Liver (tissue), 3 donors: ENCODE data around the gene SEMA3C.

Experiments used
- ATF3 ChIP-seq: IDR thresholded peaks from 2 replicates; pipeline ENCODE4 v1.6.1; 2016; ENCODE audit warnings: antibody characterized with exemption
- CTCF ChIP-seq: fragments of 150-350 bp; IDR thresholded peaks from 2 replicates; pipeline ENCODE4 v1.5.1; 2017; ENCODE audit warnings: improper control_type of control experiment, low read depth, low read length; ENCODE audit not compliant: missing input control
- EGR1 ChIP-seq, 2 donors: IDR thresholded peaks; 2 replicates each; pipeline ENCODE4 v1.6.1; 2016 to 2018; ENCODE audit warnings: antibody characterized with exemption in 2 of 2, low read depth in 2 of 2
- GABPA ChIP-seq, 2 donors: IDR thresholded peaks in 1 of 2; conservative IDR thresholded peaks in 1 of 2; 2 replicates each; pipeline ENCODE4 v1.6.1; 2016; ENCODE audit warnings: antibody characterized with exemption in 2 of 2, mild to moderate bottlenecking in 1 of 2, moderate library complexity in 1 of 2
- HNF4A ChIP-seq, 2 donors: conservative IDR thresholded peaks; 2 replicates each; pipeline ENCODE4 v1.6.1; 2016; ENCODE audit warnings: antibody characterized with exemption in 2 of 2, mild to moderate bottlenecking in 2 of 2
- HNF4G ChIP-seq: IDR thresholded peaks from 2 replicates; pipeline ENCODE4 v1.6.1; 2016; ENCODE audit warnings: antibody characterized with exemption
- MAX ChIP-seq: IDR thresholded peaks from 2 replicates; pipeline ENCODE4 v1.6.1; 2016; ENCODE audit warnings: antibody characterized with exemption
- RAD21 ChIP-seq, 2 donors: IDR thresholded peaks; 2 replicates each; pipeline ENCODE4 v1.6.1; 2016; ENCODE audit warnings: antibody characterized with exemption in 2 of 2, mild to moderate bottlenecking in 2 of 2
- REST ChIP-seq: IDR thresholded peaks from 2 replicates; pipeline ENCODE4 v1.6.1; 2016; ENCODE audit warnings: antibody characterized with exemption, mild to moderate bottlenecking
- RXRA ChIP-seq, 2 donors: IDR thresholded peaks; 2 replicates each; pipeline ENCODE4 v1.6.1; 2017 to 2018; ENCODE audit warnings: antibody characterized with exemption in 2 of 2, mild to moderate bottlenecking in 1 of 2
- SP1 ChIP-seq: IDR thresholded peaks from 2 replicates; pipeline ENCODE4 v1.6.1; 2018; ENCODE audit warnings: antibody characterized with exemption, mild to moderate bottlenecking
- TAF1 ChIP-seq: conservative IDR thresholded peaks from 2 replicates; pipeline ENCODE4 v1.6.1; 2016; ENCODE audit warnings: antibody characterized with exemption, mild to moderate bottlenecking
- YY1 ChIP-seq: IDR thresholded peaks from 2 replicates; pipeline ENCODE4 v1.6.1; 2016; ENCODE audit warnings: antibody characterized with exemption, mild to moderate bottlenecking
- donor health status: healthy.
- donor health status: healthy.

- TF ChIP-seq EGR1 (IDR thresholded peaks at IDR 0.05; ENCODE audit: low read depth in 2 of 2) (no peak), CTCF (no peak), MAX (no peak), SP1 (no peak), YY1 (no peak), TAF1 (no peak), REST (no peak), RAD21 (IDR thresholded peaks at IDR 0.05) (no peak), GABPA (IDR thresholded peaks at IDR 0.05 in 1 of 2, conservative IDR thresholded peaks at IDR 0.05 in 1 of 2) (no peak), HNF4A (conservative IDR thresholded peaks at IDR 0.05) (no peak), ATF3 (no peak), RXRA (IDR thresholded peaks at IDR 0.05) (no peak), HNF4G (no peak)
Measured at GRCh38 chr7:80902019-80902418, 16.8 kb downstream of the SEMA3C start.
